GM12878 (cell line): ENCODE measurements around the gene FAM117B.

ENCODE experiments used
- BCL3 ChIP-seq: IDR thresholded peaks from 2 replicates; pipeline ENCODE4 v1.6.1; 2011; ENCODE audit warnings: borderline replicate concordance, low read depth, mild to moderate bottlenecking, moderate library complexity, low read length; ENCODE audit not compliant: insufficient read depth, poor library complexity, severe bottlenecking
- CTCF ChIP-seq, 3 experiments: IDR thresholded peaks in 2 of 3; conservative IDR thresholded peaks in 1 of 3; 2 replicates each; pipeline ENCODE4 v1.5.1; 2011; ENCODE audit warnings: low read depth in 3 of 3, low read length in 3 of 3, mild to moderate bottlenecking in 3 of 3, control low read depth in 2 of 3, moderate library complexity in 2 of 3, inconsistent platforms in 1 of 3, mixed read lengths in 1 of 3; ENCODE audit not compliant: control insufficient read depth in 2 of 3, insufficient read depth in 1 of 3; ENCODE audit errors: extremely low read depth in 1 of 3
- ESRRA ChIP-seq: IDR thresholded peaks from 2 replicates; pipeline ENCODE4 v1.6.1; 2012; ENCODE audit warnings: mild to moderate bottlenecking, low read length, improper control_type of control experiment
- FOXM1 ChIP-seq: IDR thresholded peaks from 2 replicates; pipeline ENCODE4 v1.6.1; 2012; ENCODE audit warnings: low read depth, mild to moderate bottlenecking, inconsistent platforms, low read length, moderate library complexity
- SP1 ChIP-seq: IDR thresholded peaks from one replicate; pipeline ENCODE4 v1.6.1; 2011; ENCODE audit warnings: low read depth, low read length
- USF2 ChIP-seq: IDR thresholded peaks from 2 replicates; pipeline ENCODE4 v1.6.1; 2011; ENCODE audit warnings: low read depth, low read length, improper control_type of control experiment, borderline replicate concordance

GRCh38 chr2:202763916-202764315 lies 129.1 kb downstream of the FAM117B start:
- TF ChIP-seq CTCF (IDR thresholded peaks at IDR 0.05 in 2 of 3, conservative IDR thresholded peaks at IDR 0.05 in 1 of 3; ENCODE audit: control insufficient read depth in 2 of 3, extremely low read depth in 1 of 3, insufficient read depth in 1 of 3, low read depth in 3 of 3, low read length in 3 of 3) (no peak), ESRRA (no peak), FOXM1 (no peak), BCL3 (no peak), SP1 (no peak), USF2 (no peak)
